Cardiac septum (tissue), 1 donor: ENCODE results near the gene SLC22A13. TPM values are rescaled to one million over a fixed set of nuclear protein-coding genes. Genes with fewer than 3 reads are reported as not detected.
"Not testable (repeated sequence)": the region's sequence is repeated elsewhere in the genome, so short reads cannot be mapped to it uniquely, and the experiment has no call there.

Source experiments
- DNase-seq: peaks from one replicate; pipeline ENCODE4 v3.0.0-alpha.2; 2020; ENCODE audit warnings: low spot score
- intact Hi-C: fragments of 100-400 bp; cut with DNase I; formaldehyde crosslinking; loops from one replicate; pipeline ENCODE4 v1.14.0; 2022
- total RNA-seq: library from RNA; stranded (reverse); fragmentation: NEBNext Ultra II Directional; extraction: Animal tissue kit (Norgen Biotek cat#: 25700); gene quantifications from one replicate; pipeline ENCODE4 v1.2.1, GENCODE V29; 2021
- donor health status: DM: no; HTN: no; CAD: no.

The SLC22A13 gene
- total RNA-seq, 1 donor from 2014 or later = 0.22 TPM

DNA sequence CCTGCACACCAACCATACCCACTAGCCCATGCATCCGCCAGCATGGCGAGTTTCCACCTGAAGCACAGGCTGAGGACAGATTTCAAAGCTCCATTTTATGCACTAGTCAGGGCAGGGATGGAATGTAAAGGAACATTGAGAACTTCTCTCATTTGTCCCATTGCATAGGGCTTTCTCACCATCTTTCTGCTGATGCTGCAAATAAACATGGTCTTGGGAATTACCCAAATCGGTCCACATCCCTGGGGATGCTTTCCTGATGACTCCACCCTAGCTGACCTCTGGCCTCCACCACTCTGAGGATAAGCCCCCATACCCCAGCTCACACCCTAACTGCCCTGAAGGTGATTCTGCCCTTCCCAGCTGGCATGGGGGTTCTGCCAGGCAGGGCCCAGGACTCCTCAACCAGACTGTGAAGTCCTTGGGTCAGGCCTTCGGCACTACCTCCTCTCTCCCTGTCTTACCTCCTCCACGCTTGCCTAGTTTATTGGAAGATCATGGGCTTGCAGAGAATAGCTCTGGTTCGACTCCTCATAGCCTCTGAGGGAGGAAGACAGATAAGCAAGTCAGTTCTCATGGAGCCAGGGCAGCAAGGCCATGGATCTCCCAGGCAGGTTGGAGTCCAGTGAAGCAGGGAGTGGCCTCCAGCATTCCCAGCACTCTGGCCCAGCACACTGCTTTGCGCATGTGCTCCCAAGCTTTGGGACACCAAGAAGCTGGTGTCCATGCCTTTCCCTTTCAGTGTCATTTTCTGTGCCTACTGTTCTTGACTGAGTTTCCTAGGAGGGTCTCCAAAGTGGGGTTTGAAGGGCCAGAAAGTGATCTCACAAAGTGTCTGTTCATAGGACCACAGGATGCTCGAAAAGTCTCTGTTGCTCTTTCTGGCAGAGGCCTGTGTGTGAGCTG, 53.4 kb downstream of the SLC22A13 start:
- no peak for DNase-seq
- intact Hi-C loops = no loop called here

GRCh38 chr3:38320638-38321037, 55.0 kb downstream of the SLC22A13 start:
- intact Hi-C loops, DNase-seq: not testable (repeated sequence)

DNA sequence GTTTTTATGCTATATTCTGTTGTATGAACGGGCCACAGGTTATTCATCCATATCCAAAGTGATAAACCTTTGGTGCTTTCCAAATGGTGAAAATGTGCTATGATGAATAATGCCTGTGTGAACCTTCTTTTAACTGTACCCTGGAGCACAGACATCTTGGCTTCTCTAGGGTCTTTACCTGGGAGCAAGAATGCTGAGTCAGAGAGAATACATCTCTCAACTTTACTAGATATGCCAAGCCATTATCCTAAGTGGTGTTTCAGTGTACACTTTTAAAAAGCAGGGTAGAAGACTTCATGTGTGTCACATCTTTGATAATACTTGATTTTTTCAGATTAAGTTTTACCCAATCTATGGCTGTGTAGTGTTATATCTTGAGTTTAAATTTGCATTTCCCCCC, 57.4 kb downstream of the SLC22A13 start:
- DNase-seq = no peak

GRCh38 chr3:38325256-38325655, 59.6 kb downstream of the SLC22A13 start:
- DNase-seq = no peak
- intact Hi-C loops = no loop called here

More for the DNA sequence above, 57.4 kb downstream of the SLC22A13 start:
- intact Hi-C loops = no loop called here

DNA sequence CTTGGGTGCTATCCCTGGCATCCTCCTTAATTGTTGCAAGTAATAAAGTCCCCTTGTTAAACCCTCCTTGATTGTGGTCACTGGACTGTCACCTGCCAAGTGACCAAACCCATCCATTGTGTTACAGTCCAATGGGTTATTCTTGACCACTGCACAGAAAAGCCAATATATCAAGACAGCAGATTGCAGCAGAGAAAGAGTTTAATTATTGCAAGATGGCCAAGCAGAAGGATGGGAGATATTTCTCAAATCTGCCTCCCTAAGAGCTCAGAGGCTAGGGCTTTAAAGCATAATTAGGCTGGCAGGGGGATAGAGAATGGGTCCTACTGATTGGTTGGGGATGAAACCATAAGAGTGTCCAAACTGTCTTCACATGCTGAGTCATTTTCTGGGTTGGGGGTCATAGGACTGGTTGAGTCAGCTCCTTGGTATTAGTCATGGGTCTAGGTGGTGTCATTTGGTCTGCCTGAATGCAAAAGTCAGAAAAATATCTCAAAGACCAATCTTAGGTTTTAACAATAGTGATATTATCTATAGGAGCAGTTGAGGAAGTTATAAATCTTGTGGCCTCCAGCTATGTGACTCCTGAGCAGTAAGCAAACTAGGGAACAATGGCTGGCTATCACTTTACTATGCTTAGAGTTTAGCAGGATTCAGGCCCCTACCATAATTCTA, 61.9 kb downstream of the SLC22A13 start:
- no peak for DNase-seq
- intact Hi-C loops = no loop called here

Other genes starting within 250 kb of the SLC22A13 start
- gene PLCD1, start 236.2 kb upstream of the SLC22A13 start, total RNA-seq = 10.1 TPM
- 0.22 TPM for gene DLEC1, start 226.6 kb upstream of the SLC22A13 start, total RNA-seq
- 86.8 TPM for gene ACAA1, start 128.7 kb upstream of the SLC22A13 start, total RNA-seq
- gene MYD88, start 127.2 kb upstream of the SLC22A13 start, total RNA-seq = 8.5 TPM
- gene OXSR1, start 100.3 kb upstream of the SLC22A13 start, total RNA-seq = 30.6 TPM
- 0.24 TPM for gene SLC22A14, start 16.5 kb downstream of the SLC22A13 start, total RNA-seq
- gene XYLB, start 81.0 kb downstream of the SLC22A13 start, total RNA-seq = 0.46 TPM
- gene ACVR2B, start 188.1 kb downstream of the SLC22A13 start, total RNA-seq = 6.3 TPM
- 38.6 TPM for gene EXOG, start 230.5 kb downstream of the SLC22A13 start, total RNA-seq